Liver (tissue), 9 donors: Measurements from ENCODE around the gene IL36G. TPM values are rescaled to one million over a fixed set of nuclear protein-coding genes. Genes with fewer than 3 reads are reported as not detected.

Source experiments
- DNase-seq: peaks from one replicate; pipeline ENCODE4 v3.0.0-alpha.2; 2017; ENCODE audit warnings: low spot score
- H3K27ac ChIP-seq, 2 donors: one replicate each; pipeline ENCODE4 v1.7.0; 2013; ENCODE audit warnings: inconsistent platforms in 2 of 2, low read length in 2 of 2, control low read depth in 1 of 2, low read depth in 1 of 2, mild to moderate bottlenecking in 1 of 2
- H3K27me3 ChIP-seq, 4 donors: one replicate each; pipeline versions ENCODE4 v1.6.1 to v1.7.0; 2013; ENCODE audit warnings: low read length in 3 of 4, inconsistent platforms in 1 of 4, mild to moderate bottlenecking in 1 of 4, moderate library complexity in 1 of 4; ENCODE audit not compliant: control insufficient read depth in 4 of 4, insufficient read depth in 4 of 4
- H3K36me3 ChIP-seq, 4 donors: one replicate each; pipeline versions ENCODE4 v1.6.1 to v1.7.0; 2013; ENCODE audit warnings: low read length in 3 of 4, mild to moderate bottlenecking in 3 of 4, low read depth in 1 of 4, moderate library complexity in 1 of 4; ENCODE audit not compliant: control insufficient read depth in 4 of 4, insufficient read depth in 3 of 4
- H3K4me1 ChIP-seq, 4 donors: one replicate each; pipeline versions ENCODE4 v1.6.1 to v1.7.0; 2013; ENCODE audit warnings: low read length in 3 of 4, mild to moderate bottlenecking in 3 of 4, moderate library complexity in 1 of 4; ENCODE audit not compliant: control insufficient read depth in 4 of 4, insufficient read depth in 4 of 4
- H3K4me3 ChIP-seq, 3 donors: one replicate each; pipeline versions ENCODE4 v1.6.1 to v1.7.0; 2013; ENCODE audit warnings: low read length in 3 of 3, control low read depth in 1 of 3, low read depth in 1 of 3, mild to moderate bottlenecking in 1 of 3
- H3K9ac ChIP-seq, 2 donors: one replicate each; pipeline ENCODE4 v1.7.0; 2013; ENCODE audit warnings: low read length in 2 of 2, mild to moderate bottlenecking in 2 of 2, moderate library complexity in 2 of 2, control low read depth in 1 of 2, low read depth in 1 of 2
- H3K9me3 ChIP-seq, 4 donors: one replicate each; pipeline versions ENCODE4 v1.6.1 to v1.7.0; 2013; ENCODE audit warnings: low read length in 3 of 4; ENCODE audit not compliant: control insufficient read depth in 4 of 4
- EGR1 ChIP-seq, 2 donors: IDR thresholded peaks; 2 replicates each; pipeline ENCODE4 v1.6.1; 2016 to 2018; ENCODE audit warnings: antibody characterized with exemption in 2 of 2, low read depth in 2 of 2
- FOXA1 ChIP-seq: IDR thresholded peaks from 2 replicates; pipeline ENCODE4 v1.6.1; 2016; ENCODE audit warnings: antibody characterized with exemption
- FOXA2 ChIP-seq: IDR thresholded peaks from 2 replicates; pipeline ENCODE4 v1.6.1; 2016; ENCODE audit warnings: antibody characterized with exemption
- GABPA ChIP-seq, 2 donors: IDR thresholded peaks in 1 of 2; conservative IDR thresholded peaks in 1 of 2; 2 replicates each; pipeline ENCODE4 v1.6.1; 2016; ENCODE audit warnings: antibody characterized with exemption in 2 of 2, mild to moderate bottlenecking in 1 of 2, moderate library complexity in 1 of 2
- HNF4A ChIP-seq, 2 donors: conservative IDR thresholded peaks; 2 replicates each; pipeline ENCODE4 v1.6.1; 2016; ENCODE audit warnings: antibody characterized with exemption in 2 of 2, mild to moderate bottlenecking in 2 of 2
- JUND ChIP-seq, 2 donors: IDR thresholded peaks; 2 replicates each; pipeline ENCODE4 v1.6.1; 2016; ENCODE audit warnings: antibody characterized with exemption in 2 of 2
- RAD21 ChIP-seq, 2 donors: IDR thresholded peaks; 2 replicates each; pipeline ENCODE4 v1.6.1; 2016; ENCODE audit warnings: antibody characterized with exemption in 2 of 2, mild to moderate bottlenecking in 2 of 2
- RXRA ChIP-seq, 2 donors: IDR thresholded peaks; 2 replicates each; pipeline ENCODE4 v1.6.1; 2017 to 2018; ENCODE audit warnings: antibody characterized with exemption in 2 of 2, mild to moderate bottlenecking in 1 of 2
- SP1 ChIP-seq: IDR thresholded peaks from 2 replicates; pipeline ENCODE4 v1.6.1; 2018; ENCODE audit warnings: antibody characterized with exemption, mild to moderate bottlenecking
- TAF1 ChIP-seq: conservative IDR thresholded peaks from 2 replicates; pipeline ENCODE4 v1.6.1; 2016; ENCODE audit warnings: antibody characterized with exemption, mild to moderate bottlenecking
- YY1 ChIP-seq: IDR thresholded peaks from 2 replicates; pipeline ENCODE4 v1.6.1; 2016; ENCODE audit warnings: antibody characterized with exemption, mild to moderate bottlenecking
- ZBTB33 ChIP-seq: IDR thresholded peaks from 2 replicates; pipeline ENCODE4 v1.6.1; 2016; ENCODE audit warnings: antibody characterized with exemption
- WGBS: extraction: QIAGEN DNeasy Blood & Tissue Kit; methylation state at CpG from one replicate; pipeline ENCODE4 v1.1.7; 2013; 5-methylcytosine and 5-hydroxymethylcytosine counted together
- polyA plus RNA-seq, 2 donors: library from polyadenylated mRNA; stranded (reverse) in 1 of 2; unstranded in 1 of 2; fragments of 200-250 nt in 1 of 2; fragments of >200 nt in 1 of 2; fragmentation: Nextera tagmentation in 1 of 2; extraction: Ambion mirVana in 1 of 2; gene quantifications; one replicate each; pipeline versions ENCODE4 v1.2.1 to v1.2.3, GENCODE V29; 2013 to 2015
- total RNA-seq, 2 donors: library from RNA; depleted of rRNA; stranded (reverse); fragments of >200 nt; gene quantifications; one replicate each; pipeline ENCODE4 v1.2.3, GENCODE V29; 2014
- TF ChIP-seq, protein P1 (sequence below): IDR thresholded peaks from 2 replicates; pipeline ENCODE4 v1.6.1; 2016; ENCODE audit warnings: antibody characterized with exemption, mild to moderate bottlenecking
- TF ChIP-seq, protein P2 (sequence below): IDR thresholded peaks from 2 replicates; pipeline ENCODE4 v1.6.1; 2016; ENCODE audit warnings: antibody characterized with exemption
- TF ChIP-seq, protein P3 (sequence below): IDR thresholded peaks from 2 replicates; pipeline ENCODE4 v1.6.1; 2016; ENCODE audit warnings: antibody characterized with exemption
- donor health status: healthy.
- donor health status: healthy.
- donor health status: healthy.
- donor health status: healthy.
- donor health status: healthy.

IL36G gene
- total and polyA plus RNA-seq, 4 donors = not detected

DNA sequence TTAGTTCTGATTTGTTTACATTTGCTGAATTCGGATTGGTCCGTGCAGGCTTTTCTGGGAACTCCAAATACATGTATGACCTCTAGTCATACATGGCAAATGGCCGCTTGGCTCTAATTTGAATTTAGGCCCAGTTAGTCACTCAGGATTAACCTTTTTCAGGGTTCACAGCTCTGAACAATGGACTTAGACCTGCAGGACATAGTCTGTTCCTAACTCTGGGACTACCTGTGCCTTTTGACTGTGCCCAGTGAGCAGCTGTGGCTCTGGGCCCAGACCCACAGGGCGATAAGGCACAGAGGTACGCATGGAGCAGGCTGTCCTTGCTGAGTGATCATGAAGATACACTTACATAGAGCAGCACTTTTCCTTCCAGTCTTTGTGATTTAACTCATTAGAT is 38.4 kb upstream of the IL36G start (continued):
- TF ChIP-seq, protein P1, sequence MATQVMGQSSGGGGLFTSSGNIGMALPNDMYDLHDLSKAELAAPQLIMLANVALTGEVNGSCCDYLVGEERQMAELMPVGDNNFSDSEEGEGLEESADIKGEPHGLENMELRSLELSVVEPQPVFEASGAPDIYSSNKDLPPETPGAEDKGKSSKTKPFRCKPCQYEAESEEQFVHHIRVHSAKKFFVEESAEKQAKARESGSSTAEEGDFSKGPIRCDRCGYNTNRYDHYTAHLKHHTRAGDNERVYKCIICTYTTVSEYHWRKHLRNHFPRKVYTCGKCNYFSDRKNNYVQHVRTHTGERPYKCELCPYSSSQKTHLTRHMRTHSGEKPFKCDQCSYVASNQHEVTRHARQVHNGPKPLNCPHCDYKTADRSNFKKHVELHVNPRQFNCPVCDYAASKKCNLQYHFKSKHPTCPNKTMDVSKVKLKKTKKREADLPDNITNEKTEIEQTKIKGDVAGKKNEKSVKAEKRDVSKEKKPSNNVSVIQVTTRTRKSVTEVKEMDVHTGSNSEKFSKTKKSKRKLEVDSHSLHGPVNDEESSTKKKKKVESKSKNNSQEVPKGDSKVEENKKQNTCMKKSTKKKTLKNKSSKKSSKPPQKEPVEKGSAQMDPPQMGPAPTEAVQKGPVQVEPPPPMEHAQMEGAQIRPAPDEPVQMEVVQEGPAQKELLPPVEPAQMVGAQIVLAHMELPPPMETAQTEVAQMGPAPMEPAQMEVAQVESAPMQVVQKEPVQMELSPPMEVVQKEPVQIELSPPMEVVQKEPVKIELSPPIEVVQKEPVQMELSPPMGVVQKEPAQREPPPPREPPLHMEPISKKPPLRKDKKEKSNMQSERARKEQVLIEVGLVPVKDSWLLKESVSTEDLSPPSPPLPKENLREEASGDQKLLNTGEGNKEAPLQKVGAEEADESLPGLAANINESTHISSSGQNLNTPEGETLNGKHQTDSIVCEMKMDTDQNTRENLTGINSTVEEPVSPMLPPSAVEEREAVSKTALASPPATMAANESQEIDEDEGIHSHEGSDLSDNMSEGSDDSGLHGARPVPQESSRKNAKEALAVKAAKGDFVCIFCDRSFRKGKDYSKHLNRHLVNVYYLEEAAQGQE = peak; percentile 89
- TF ChIP-seq SP1 (peak; percentile 100), FOXA2 (peak; percentile 80), FOXA1 (peak; percentile 84), TAF1 (peak; percentile 76), ZBTB33 (peak; percentile 92), JUND (IDR thresholded peaks at IDR 0.05) (peak; percentile 90 to 96), RAD21 (IDR thresholded peaks at IDR 0.05) (peak; percentile 55 to 65)
- TF ChIP-seq, protein P2, sequence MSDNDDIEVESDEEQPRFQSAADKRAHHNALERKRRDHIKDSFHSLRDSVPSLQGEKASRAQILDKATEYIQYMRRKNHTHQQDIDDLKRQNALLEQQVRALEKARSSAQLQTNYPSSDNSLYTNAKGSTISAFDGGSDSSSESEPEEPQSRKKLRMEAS = peak; percentile 98

DNA sequence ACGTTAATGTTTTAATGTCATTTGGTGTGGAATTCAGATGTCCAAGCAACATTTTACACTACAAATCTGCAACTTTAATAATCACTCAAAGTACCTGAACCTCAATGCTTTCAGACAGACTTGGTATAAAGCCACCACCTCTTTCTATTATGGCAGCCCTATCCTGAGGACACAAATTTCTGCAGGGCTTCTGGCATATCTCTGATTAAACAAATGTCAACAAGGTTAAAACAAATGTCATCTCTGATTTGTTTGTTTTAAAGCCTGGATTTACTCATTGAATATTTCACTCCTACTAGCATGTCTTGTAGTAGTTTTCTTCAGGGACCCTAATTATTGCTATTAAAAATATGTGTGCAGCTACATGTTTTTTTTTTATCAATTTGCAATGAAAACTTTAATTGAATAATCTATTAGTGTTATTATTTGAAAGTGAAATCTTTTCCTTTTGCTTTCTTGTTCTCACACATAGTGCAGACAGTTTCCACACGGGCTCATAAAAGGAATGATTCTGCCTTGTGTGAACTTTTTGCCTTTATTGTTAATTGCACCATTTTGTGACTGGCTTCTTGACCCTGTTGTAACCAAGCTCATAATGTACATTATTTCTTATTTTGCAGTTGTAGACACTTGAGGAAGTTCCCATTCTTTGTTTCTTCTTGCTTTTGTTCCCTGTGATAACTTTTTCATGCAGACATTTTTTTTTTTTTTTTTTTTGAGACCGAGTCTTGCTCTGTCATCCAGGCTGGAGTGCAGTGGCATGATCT is 36.8 kb upstream of the IL36G start:
- DNase-seq = no peak
- Histone ChIP-seq H3K9ac (no peak overlapping the region), H3K4me1 (peaks cover 7 to 35% (median 27%) of the 10 kb centered on the region in 4 donors), H3K4me3 (no peak overlapping the region), H3K27me3 (no peaks in the 10 kb centered on the region), H3K36me3 (no peaks in the 10 kb centered on the region), H3K9me3 (peaks cover 0 to 2% (median 0%) of the 10 kb centered on the region in 4 donors), H3K27ac (peak overlapping the region in 1 of 2 donors; percentile 15)
- WGBS = 45% methylated on average over 3 of the region's 3 CpGs
- TF ChIP-seq TAF1 = no peak
- peak; percentile 27 for TF ChIP-seq ZBTB33
- TF ChIP-seq FOXA1 = peak; percentile 65
- TF ChIP-seq, protein P3, sequence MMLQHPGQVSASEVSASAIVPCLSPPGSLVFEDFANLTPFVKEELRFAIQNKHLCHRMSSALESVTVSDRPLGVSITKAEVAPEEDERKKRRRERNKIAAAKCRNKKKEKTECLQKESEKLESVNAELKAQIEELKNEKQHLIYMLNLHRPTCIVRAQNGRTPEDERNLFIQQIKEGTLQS = no peak
- peak in 1 of 2 donors; percentile 51 for TF ChIP-seq RXRA (IDR thresholded peaks at IDR 0.05)
- TF ChIP-seq YY1 = peak; percentile 74
- TF ChIP-seq FOXA2 = peak; percentile 83
- peak; percentile 24 for TF ChIP-seq SP1
- TF ChIP-seq RAD21 (IDR thresholded peaks at IDR 0.05) = peak in 1 of 2 donors; percentile 3
- no peak for TF ChIP-seq JUND (IDR thresholded peaks at IDR 0.05)
- no peak for TF ChIP-seq GABPA (IDR thresholded peaks at IDR 0.05 in 1 of 2, conservative IDR thresholded peaks at IDR 0.05 in 1 of 2)
- no peak for TF ChIP-seq EGR1 (IDR thresholded peaks at IDR 0.05; ENCODE audit: low read depth in 2 of 2)
- peak in 1 of 2 donors; percentile 56 for TF ChIP-seq HNF4A (conservative IDR thresholded peaks at IDR 0.05)
